Measurements from ENCODE around the gene STC2. TPM values are rescaled to one million over a fixed set of nuclear protein-coding genes. Genes with fewer than 3 reads are reported as not detected.

STC2 gene
- total RNA-seq, 3 donors from 2014 or later (not counting 1 experiment from before 2014, with no cell fraction given): not detected

DNA sequence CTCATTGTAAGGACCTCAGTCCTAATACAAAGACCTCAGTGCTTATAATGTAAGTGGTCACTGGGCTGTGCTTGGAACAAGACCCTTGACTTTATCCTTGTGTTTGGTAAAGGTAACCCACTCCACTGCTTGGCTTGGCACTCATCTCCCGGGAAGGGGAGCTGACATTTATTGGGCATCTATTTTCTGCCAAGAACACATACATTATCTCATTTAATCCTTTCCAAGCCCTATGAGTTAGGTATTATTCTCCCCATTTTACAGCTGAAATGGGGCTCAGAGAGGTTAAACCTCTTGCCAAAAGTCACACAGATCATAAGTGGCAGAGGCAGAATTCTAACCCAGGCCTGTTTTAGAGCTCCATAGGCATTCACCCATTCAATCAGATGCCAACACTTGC, 32.4 kb downstream of the STC2 start:
- no peaks in the 10 kb centered on the region for H3K36me3 ChIP-seq (ENCODE audit: control insufficient read depth, insufficient read depth, low read length)
- no peak overlapping the region for H3K4me3 ChIP-seq (ENCODE audit: low read length)
- Mint-ChIP-seq H3K27me3 (ENCODE audit: low read depth in 2 of 2) (peaks cover 21 to 32% of the 10 kb centered on the region in 2 donors), H3K9me3 (no peaks in the 10 kb centered on the region), H3K27ac (no peak overlapping the region), H3K4me3 (no peak overlapping the region), H3K4me1 (peaks cover 8 to 13% of the 10 kb centered on the region in 2 donors), H3K36me3 (no peaks in the 10 kb centered on the region)
- DNase-seq (no peak), ATAC-seq (no peak)
- 94% methylated on average over 1 of the region's 1 CpG for WGBS (ENCODE audit: insufficient coverage)
- TF ChIP-seq, protein P1, sequence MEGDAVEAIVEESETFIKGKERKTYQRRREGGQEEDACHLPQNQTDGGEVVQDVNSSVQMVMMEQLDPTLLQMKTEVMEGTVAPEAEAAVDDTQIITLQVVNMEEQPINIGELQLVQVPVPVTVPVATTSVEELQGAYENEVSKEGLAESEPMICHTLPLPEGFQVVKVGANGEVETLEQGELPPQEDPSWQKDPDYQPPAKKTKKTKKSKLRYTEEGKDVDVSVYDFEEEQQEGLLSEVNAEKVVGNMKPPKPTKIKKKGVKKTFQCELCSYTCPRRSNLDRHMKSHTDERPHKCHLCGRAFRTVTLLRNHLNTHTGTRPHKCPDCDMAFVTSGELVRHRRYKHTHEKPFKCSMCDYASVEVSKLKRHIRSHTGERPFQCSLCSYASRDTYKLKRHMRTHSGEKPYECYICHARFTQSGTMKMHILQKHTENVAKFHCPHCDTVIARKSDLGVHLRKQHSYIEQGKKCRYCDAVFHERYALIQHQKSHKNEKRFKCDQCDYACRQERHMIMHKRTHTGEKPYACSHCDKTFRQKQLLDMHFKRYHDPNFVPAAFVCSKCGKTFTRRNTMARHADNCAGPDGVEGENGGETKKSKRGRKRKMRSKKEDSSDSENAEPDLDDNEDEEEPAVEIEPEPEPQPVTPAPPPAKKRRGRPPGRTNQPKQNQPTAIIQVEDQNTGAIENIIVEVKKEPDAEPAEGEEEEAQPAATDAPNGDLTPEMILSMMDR (IDR thresholded peaks at IDR 0.05): no peak
- H3K4me1 ChIP-seq (ENCODE audit: control insufficient read depth, insufficient read depth, low read length): peaks cover 11% of the 10 kb centered on the region
- H3K9me3 ChIP-seq (ENCODE audit: control insufficient read depth, insufficient read depth, low read length): no peaks in the 10 kb centered on the region
- H3K27me3 ChIP-seq (ENCODE audit: control insufficient read depth, insufficient read depth, low read length): peaks cover 3% of the 10 kb centered on the region
- intact Hi-C loops (cut with micrococcal nuclease): no loop called here
- no peak overlapping the region for H3K27ac ChIP-seq (ENCODE audit: low read length)

DNA sequence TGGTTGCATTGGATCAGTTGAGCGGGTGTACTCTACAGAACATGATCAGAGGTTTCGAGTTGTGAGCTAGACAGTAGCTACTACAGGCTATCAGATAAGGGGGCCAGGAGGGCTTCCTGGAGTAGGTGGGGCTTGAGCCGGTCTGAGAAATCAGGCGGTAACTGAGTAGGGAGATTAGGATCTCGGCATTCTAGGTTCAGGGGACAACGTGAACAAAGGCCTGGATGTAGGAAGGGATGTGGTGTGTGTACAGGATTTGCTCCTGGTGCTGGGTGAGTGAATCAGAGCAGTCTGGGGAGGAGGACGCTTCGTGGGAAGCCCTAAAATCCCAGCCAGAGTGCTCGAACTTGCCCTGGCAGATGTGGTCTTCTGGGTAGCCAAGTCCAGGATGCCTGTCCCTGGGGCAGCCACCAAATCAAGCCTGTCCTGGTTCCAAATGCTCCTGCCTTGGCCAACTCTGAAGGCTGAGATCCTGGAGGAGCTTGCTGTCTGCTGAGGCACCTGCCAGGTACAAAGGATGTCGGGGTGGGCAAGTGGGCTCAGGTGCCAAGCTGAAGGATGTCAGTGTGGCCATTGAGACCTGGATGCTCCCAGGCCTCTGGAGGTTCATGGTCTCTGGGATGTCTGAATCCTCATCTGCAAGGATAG, 33.4 kb downstream of the STC2 start:
- WGBS (ENCODE audit: insufficient coverage): 31% methylated on average over 10 of the region's 10 CpGs
- Mint-ChIP-seq H3K36me3 (no peaks in the 10 kb centered on the region), H3K4me1 (peaks cover 8 to 13% of the 10 kb centered on the region in 2 donors), H3K4me3 (no peak overlapping the region), H3K9me3 (no peaks in the 10 kb centered on the region), H3K27ac (no peak overlapping the region), H3K27me3 (ENCODE audit: low read depth in 2 of 2) (peaks cover 26 to 42% of the 10 kb centered on the region in 2 donors)
- H3K27ac ChIP-seq (ENCODE audit: low read length): no peak overlapping the region
- no peaks in the 10 kb centered on the region for H3K36me3 ChIP-seq (ENCODE audit: control insufficient read depth, insufficient read depth, low read length)
- H3K4me3 ChIP-seq (ENCODE audit: low read length): no peak overlapping the region
- TF ChIP-seq, protein P1 (IDR thresholded peaks at IDR 0.05): no peak
- peaks cover 3% of the 10 kb centered on the region for H3K27me3 ChIP-seq (ENCODE audit: control insufficient read depth, insufficient read depth, low read length)
- intact Hi-C loops (cut with micrococcal nuclease): loop anchor here (1.0 to 5.0 kb wide), 2 partner anchors 679 to 1018 kb away; no protein-coding TSS in a partner anchor
- H3K9me3 ChIP-seq (ENCODE audit: control insufficient read depth, insufficient read depth, low read length): no peaks in the 10 kb centered on the region
- DNase-seq: no peak
- peaks cover 11% of the 10 kb centered on the region for H3K4me1 ChIP-seq (ENCODE audit: control insufficient read depth, insufficient read depth, low read length)
- ATAC-seq: no peak

DNA sequence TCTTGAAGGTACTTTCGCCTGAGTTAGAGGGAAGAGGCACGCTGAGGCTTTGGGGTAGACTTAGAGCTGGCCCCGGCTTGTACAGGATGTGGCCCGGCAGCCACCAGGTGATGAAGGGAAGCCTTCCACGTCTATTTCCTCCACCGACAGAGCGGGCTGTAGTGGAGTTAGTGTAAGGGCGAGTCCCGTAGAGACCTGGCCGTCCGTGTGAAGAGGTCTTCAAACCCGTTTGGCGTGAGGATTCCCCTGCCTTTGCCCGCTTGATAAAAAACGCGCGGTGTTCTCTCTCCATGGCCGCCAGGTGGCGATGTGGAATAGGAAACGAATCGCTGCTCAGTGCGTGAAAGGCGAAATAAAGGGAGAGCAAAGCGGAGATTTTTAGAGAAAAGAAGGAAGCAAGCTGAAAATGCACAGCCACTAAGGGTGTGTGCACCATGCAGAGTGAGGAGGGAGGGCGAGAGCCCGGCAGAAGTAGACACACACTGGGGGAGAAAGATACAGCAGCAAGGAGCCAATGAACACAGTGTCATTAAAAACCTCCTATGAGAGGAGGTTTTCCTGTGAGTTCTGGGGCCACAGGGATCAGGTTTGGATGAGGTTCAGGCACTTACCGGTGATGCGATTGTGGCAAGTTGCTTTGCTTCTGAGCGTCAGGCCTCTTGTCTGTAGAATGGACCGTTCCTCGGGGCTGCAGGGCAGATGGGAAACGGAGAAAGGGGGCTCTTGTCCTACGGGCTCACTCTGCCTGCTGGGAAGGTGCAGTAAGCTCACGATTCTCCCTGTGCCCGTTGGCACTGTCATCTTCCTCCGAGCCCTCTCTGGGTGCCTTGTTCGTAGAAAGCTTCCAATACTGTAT, 34.2 kb downstream of the STC2 start:
- intact Hi-C loops (cut with micrococcal nuclease): loop anchor here (1.0 to 5.0 kb wide), 2 partner anchors 679 to 1018 kb away; no protein-coding TSS in a partner anchor
- H3K4me3 ChIP-seq (ENCODE audit: low read length): no peak overlapping the region

More for the DNA sequence above, 34.2 kb downstream of the STC2 start:
- no peaks in the 10 kb centered on the region for H3K36me3 Mint-ChIP-seq
- DNase-seq: peak; percentile 44 to 76
- TF ChIP-seq, protein P1 (IDR thresholded peaks at IDR 0.05): peak; percentile 77
- no peak overlapping the region for H3K27ac Mint-ChIP-seq
- no peaks in the 10 kb centered on the region for H3K36me3 ChIP-seq (ENCODE audit: control insufficient read depth, insufficient read depth, low read length)
- peak; percentile 58 to 80 (median 68) for ATAC-seq
- peaks cover 11% of the 10 kb centered on the region for H3K4me1 ChIP-seq (ENCODE audit: control insufficient read depth, insufficient read depth, low read length)
- H3K27me3 ChIP-seq (ENCODE audit: control insufficient read depth, insufficient read depth, low read length): peaks cover 3% of the 10 kb centered on the region
- H3K27me3 Mint-ChIP-seq (ENCODE audit: low read depth in 2 of 2): peaks cover 30 to 44% of the 10 kb centered on the region in 2 donors
- no peaks in the 10 kb centered on the region for H3K9me3 ChIP-seq (ENCODE audit: control insufficient read depth, insufficient read depth, low read length)
- H3K4me3 Mint-ChIP-seq: peak overlapping the region; percentile 41
- H3K4me1 Mint-ChIP-seq: peaks cover 8 to 13% of the 10 kb centered on the region in 2 donors
- WGBS (ENCODE audit: insufficient coverage): 12% methylated on average over 36 of the region's 37 CpGs
- no peaks in the 10 kb centered on the region for H3K9me3 Mint-ChIP-seq
- H3K27ac ChIP-seq (ENCODE audit: low read length): no peak overlapping the region
